ENCODE measurements around the gene ZNF407. TPM values are rescaled to one million over a fixed set of nuclear protein-coding genes. Genes with fewer than 3 reads are reported as not detected.

The ZNF407 gene
- total and polyA plus RNA-seq, 7 experiments from 2014 or later, result 6.8 to 31.3 (median 27.9) TPM

- no peaks in the 10 kb centered on the region for H3K9me3 ChIP-seq (ENCODE audit: control insufficient read depth in 2 of 3, low read length in 3 of 3)
- Mint-ChIP-seq H3K4me1 (peaks cover 0 to 14% (median 0%) of the 10 kb centered on the region in 7 donors), H3K27me3 (no peaks in the 10 kb centered on the region), H3K9me3 (peaks cover 0 to 1% (median 0%) of the 10 kb centered on the region in 11 donors), H3K36me3 (peaks cover 2 to 25% (median 13%) of the 10 kb centered on the region in 5 donors), H3K27ac (peak overlapping the region in 1 of 9 donors; percentile 63), H3K4me3 (no peak overlapping the region)
- CTCF ChIA-PET, result no interaction called here
- ATAC-seq (no peak), DNase-seq (no peak)
- no peak overlapping the region for H3K27ac ChIP-seq (ENCODE audit: low read depth, low read length)
- intact Hi-C loops (cut with micrococcal nuclease), result no loop called here
- H3K36me3 ChIP-seq (ENCODE audit: control insufficient read depth in 2 of 3, insufficient read depth in 3 of 3, low read length in 3 of 3), result no peaks in the 10 kb centered on the region
- POLR2A ChIA-PET, result no interaction called here
- no peak overlapping the region for H3K4me3 ChIP-seq (ENCODE audit: low read length)
- H3K4me1 ChIP-seq (ENCODE audit: control insufficient read depth in 2 of 2, insufficient read depth in 2 of 2, low read length in 2 of 2), result no peaks in the 10 kb centered on the region
- H3K27me3 ChIP-seq (ENCODE audit: control insufficient read depth in 2 of 2, insufficient read depth in 2 of 2, low read length in 2 of 2), result no peaks in the 10 kb centered on the region
These were observed 136.4 kb downstream of the ZNF407 start for GRCh38 chr18:74734013-74734444.

- no peaks in the 10 kb centered on the region for H3K4me1 ChIP-seq (ENCODE audit: control insufficient read depth in 2 of 2, insufficient read depth in 2 of 2, low read length in 2 of 2)
- DNase-seq, result no peak
- no peaks in the 10 kb centered on the region for H3K9me3 Mint-ChIP-seq
- ATAC-seq, result no peak
- no peaks in the 10 kb centered on the region for H3K27me3 ChIP-seq (ENCODE audit: control insufficient read depth in 2 of 2, insufficient read depth in 2 of 2, low read length in 2 of 2)
- H3K27ac ChIP-seq (ENCODE audit: low read depth, low read length), result no peak overlapping the region
- ChIA-PET POLR2A (no interaction called here), CTCF (no interaction called here)
- no peaks in the 10 kb centered on the region for H3K36me3 ChIP-seq (ENCODE audit: control insufficient read depth in 2 of 3, insufficient read depth in 3 of 3, low read length in 3 of 3)
- no peaks in the 10 kb centered on the region for H3K9me3 ChIP-seq (ENCODE audit: control insufficient read depth in 2 of 3, low read length in 3 of 3)
- peak overlapping the region in 1 of 9 donors; percentile 31 for H3K27ac Mint-ChIP-seq
- peaks cover 0 to 12% (median 5%) of the 10 kb centered on the region in 5 donors for H3K36me3 Mint-ChIP-seq
- no peaks in the 10 kb centered on the region for H3K27me3 Mint-ChIP-seq
- H3K4me1 Mint-ChIP-seq, result peaks cover 0 to 16% (median 5%) of the 10 kb centered on the region in 7 donors
- intact Hi-C loops (cut with micrococcal nuclease), result no loop called here
- H3K4me3 ChIP-seq (ENCODE audit: low read length), result no peak overlapping the region
- no peak overlapping the region for H3K4me3 Mint-ChIP-seq
These were observed 142.3 kb downstream of the ZNF407 start for GRCh38 chr18:74739926-74740325.

DNA sequence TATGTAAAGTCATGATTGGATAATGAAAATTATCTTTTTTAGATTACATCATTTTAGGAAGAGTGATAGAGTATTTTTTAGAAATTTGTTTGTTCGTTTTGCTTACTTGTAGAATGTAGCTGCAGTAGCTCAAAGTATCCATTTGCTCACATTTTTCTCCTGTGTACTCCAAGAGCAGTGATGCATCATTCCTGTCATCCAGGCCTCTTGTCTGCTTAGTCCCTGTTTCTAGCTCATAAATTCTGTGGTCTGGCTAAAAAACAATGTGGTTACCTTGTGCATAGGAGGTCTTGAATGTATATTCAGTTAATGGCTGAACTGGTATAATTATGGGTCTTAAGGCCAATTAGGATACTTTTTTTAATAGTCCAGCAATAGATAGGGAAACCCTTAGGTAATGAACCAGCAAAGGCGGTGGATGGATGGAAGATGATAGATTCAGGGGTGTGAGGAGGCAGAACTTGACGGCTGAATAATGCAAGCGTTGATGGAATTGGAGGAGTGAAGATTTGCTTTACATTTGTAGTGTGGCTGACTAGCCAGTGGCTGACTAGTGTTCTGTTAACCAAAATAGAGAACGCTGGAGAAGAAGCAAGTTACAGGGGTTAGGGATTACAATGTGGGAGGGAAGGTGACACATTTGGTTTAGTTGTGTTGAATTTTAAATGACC lies 145.0 kb downstream of the ZNF407 start:
- Histone ChIP-seq H3K4me1 (ENCODE audit: control insufficient read depth in 2 of 2, insufficient read depth in 2 of 2, low read length in 2 of 2) (no peaks in the 10 kb centered on the region), H3K4me3 (ENCODE audit: low read length) (no peak overlapping the region), H3K27ac (ENCODE audit: low read depth, low read length) (no peak overlapping the region), H3K9me3 (ENCODE audit: control insufficient read depth in 2 of 3, low read length in 3 of 3) (no peaks in the 10 kb centered on the region), H3K36me3 (ENCODE audit: control insufficient read depth in 2 of 3, insufficient read depth in 3 of 3, low read length in 3 of 3) (no peaks in the 10 kb centered on the region), H3K27me3 (ENCODE audit: control insufficient read depth in 2 of 2, insufficient read depth in 2 of 2, low read length in 2 of 2) (no peaks in the 10 kb centered on the region)
- peaks cover 0 to 19% (median 6%) of the 10 kb centered on the region in 5 donors for H3K36me3 Mint-ChIP-seq
- H3K4me3 Mint-ChIP-seq, result no peak overlapping the region
- POLR2A ChIA-PET, result no interaction called here
- intact Hi-C loops (cut with micrococcal nuclease), result no loop called here
- no peaks in the 10 kb centered on the region for H3K27me3 Mint-ChIP-seq
- H3K4me1 Mint-ChIP-seq, result peaks cover 0 to 16% (median 5%) of the 10 kb centered on the region in 7 donors
- peak overlapping the region in 1 of 9 donors; percentile 56 for H3K27ac Mint-ChIP-seq
- CTCF ChIA-PET, result interaction anchor here (0.5 kb wide), 1 partner anchor 99 kb away, joined by 3 read pairs; no protein-coding TSS in a partner anchor
- DNase-seq (no peak), ATAC-seq (no peak)
- H3K9me3 Mint-ChIP-seq, result no peaks in the 10 kb centered on the region

- H3K9me3 Mint-ChIP-seq, result peaks cover 0 to 10% (median 2%) of the 10 kb centered on the region in 11 donors
- Histone ChIP-seq H3K27me3 (ENCODE audit: control insufficient read depth in 2 of 2, insufficient read depth in 2 of 2, low read length in 2 of 2) (no peaks in the 10 kb centered on the region), H3K9me3 (ENCODE audit: control insufficient read depth in 2 of 3, low read length in 3 of 3) (no peaks in the 10 kb centered on the region), H3K27ac (ENCODE audit: low read depth, low read length) (no peak overlapping the region), H3K4me1 (ENCODE audit: control insufficient read depth in 2 of 2, insufficient read depth in 2 of 2, low read length in 2 of 2) (no peaks in the 10 kb centered on the region), H3K36me3 (ENCODE audit: control insufficient read depth in 2 of 3, insufficient read depth in 3 of 3, low read length in 3 of 3) (no peaks in the 10 kb centered on the region), H3K4me3 (ENCODE audit: low read length) (no peak overlapping the region)
- no peak overlapping the region for H3K27ac Mint-ChIP-seq
- POLR2A ChIA-PET, result no interaction called here
- DNase-seq (no peak), ATAC-seq (no peak)
- H3K4me1 Mint-ChIP-seq, result peaks cover 0 to 10% (median 0%) of the 10 kb centered on the region in 7 donors
- intact Hi-C loops (cut with micrococcal nuclease), result no loop called here
- CTCF ChIA-PET, result no interaction called here
- peaks cover 0 to 31% (median 10%) of the 10 kb centered on the region in 5 donors for H3K36me3 Mint-ChIP-seq
- H3K27me3 Mint-ChIP-seq, result no peaks in the 10 kb centered on the region
- H3K4me3 Mint-ChIP-seq, result no peak overlapping the region
These were observed 148.1 kb downstream of the ZNF407 start for GRCh38 chr18:74745633-74746403.

GRCh38 chr18:74748809-74749208 lies 151.1 kb downstream of the ZNF407 start:
- no peak overlapping the region for H3K4me3 ChIP-seq (ENCODE audit: low read length)
- peaks cover 0 to 51% (median 23%) of the 10 kb centered on the region in 5 donors for H3K36me3 Mint-ChIP-seq
- H3K4me1 Mint-ChIP-seq, result peaks cover 0 to 16% (median 0%) of the 10 kb centered on the region in 7 donors
- no peak overlapping the region for H3K4me3 Mint-ChIP-seq
- H3K27ac ChIP-seq (ENCODE audit: low read depth, low read length), result no peak overlapping the region
- intact Hi-C loops (cut with micrococcal nuclease), result no loop called here
- H3K9me3 ChIP-seq (ENCODE audit: control insufficient read depth in 2 of 3, low read length in 3 of 3), result no peaks in the 10 kb centered on the region
- no peaks in the 10 kb centered on the region for H3K27me3 ChIP-seq (ENCODE audit: control insufficient read depth in 2 of 2, insufficient read depth in 2 of 2, low read length in 2 of 2)
- H3K27me3 Mint-ChIP-seq, result no peaks in the 10 kb centered on the region
- H3K9me3 Mint-ChIP-seq, result peaks cover 0 to 18% (median 10%) of the 10 kb centered on the region in 11 donors
- no peaks in the 10 kb centered on the region for H3K4me1 ChIP-seq (ENCODE audit: control insufficient read depth in 2 of 2, insufficient read depth in 2 of 2, low read length in 2 of 2)
- no peaks in the 10 kb centered on the region for H3K36me3 ChIP-seq (ENCODE audit: control insufficient read depth in 2 of 3, insufficient read depth in 3 of 3, low read length in 3 of 3)
- peak overlapping the region in 1 of 9 donors; percentile 52 for H3K27ac Mint-ChIP-seq
- POLR2A ChIA-PET, result no interaction called here
- DNase-seq (no peak), ATAC-seq (no peak)
- CTCF ChIA-PET, result no interaction called here

GRCh38 chr18:74758995-74759394 lies 161.3 kb downstream of the ZNF407 start:
- Mint-ChIP-seq H3K27me3 (no peaks in the 10 kb centered on the region), H3K4me3 (no peak overlapping the region), H3K27ac (no peak overlapping the region), H3K36me3 (peaks cover 9 to 59% (median 49%) of the 10 kb centered on the region in 5 donors), H3K4me1 (peaks cover 0 to 18% (median 10%) of the 10 kb centered on the region in 7 donors), H3K9me3 (peaks cover 0 to 52% (median 13%) of the 10 kb centered on the region in 11 donors)
- ChIA-PET CTCF (no interaction called here), POLR2A (no interaction called here)
- Histone ChIP-seq H3K9me3 (ENCODE audit: control insufficient read depth in 2 of 3, low read length in 3 of 3) (no peaks in the 10 kb centered on the region), H3K36me3 (ENCODE audit: control insufficient read depth in 2 of 3, insufficient read depth in 3 of 3, low read length in 3 of 3) (no peaks in the 10 kb centered on the region), H3K27me3 (ENCODE audit: control insufficient read depth in 2 of 2, insufficient read depth in 2 of 2, low read length in 2 of 2) (no peaks in the 10 kb centered on the region), H3K4me1 (ENCODE audit: control insufficient read depth in 2 of 2, insufficient read depth in 2 of 2, low read length in 2 of 2) (no peaks in the 10 kb centered on the region), H3K27ac (ENCODE audit: low read depth, low read length) (no peak overlapping the region), H3K4me3 (ENCODE audit: low read length) (no peak overlapping the region)
- intact Hi-C loops (cut with micrococcal nuclease), result no loop called here
- DNase-seq, result no peak
- no peak for ATAC-seq
